PC-3 (cell line): ENCODE data around the gene PTMS. TPM values are rescaled to one million over a fixed set of nuclear protein-coding genes. Genes with fewer than 3 reads are reported as not detected.
A peak's percentile ranks its signal among the peaks of the same experiment; 100 is the strongest.

Source experiments
- ATAC-seq: fragments of 200-7000 bp; cut with Tn5 transposase; 2 replicates; pipeline ENCODE4 v1.9.1; 2020; ENCODE audit warnings: mild to moderate bottlenecking, moderate library complexity
- BruUV-seq: library from RNA; stranded (reverse); fragments of 400-500 nt; replicated peaks from 2 replicates; lab custom pipeline; 2021; lab: Mats Ljungman, UMichigan
- CTCF ChIA-PET: fragments of 300-600 bp; sonication (Branson Sonifier 250); formaldehyde crosslinking; loops from one replicate; lab custom pipeline; 2022; ENCODE audit warnings: antibody characterized with exemption; lab: Charles Lee
- POLR2A ChIA-PET: fragments of 300-600 bp; sonication (Branson Sonifier 250); formaldehyde crosslinking; loops from one replicate; lab custom pipeline; 2022; ENCODE audit warnings: antibody characterized with exemption; ENCODE audit not compliant: unreplicated experiment; lab: Charles Lee
- DNase-seq: peaks from one replicate; pipeline ENCODE4 v3.0.0-alpha.2; 2015
- H2AFZ ChIP-seq: fragments of 300-600 bp; sonication (generic); 2 replicates; pipeline ENCODE4 v1.6.0; 2016; ENCODE audit warnings: antibody characterized with exemption, low read length
- H3F3A ChIP-seq: fragments of 300-600 bp; sonication (generic); one replicate; pipeline ENCODE4 v1.6.0; 2017; ENCODE audit warnings: antibody characterized with exemption, low read length, control low read depth, mild to moderate bottlenecking; ENCODE audit not compliant: unreplicated experiment
- H3K27ac ChIP-seq: fragments of 300-600 bp; sonication (generic); 2 replicates; pipeline ENCODE4 v1.5.1; 2016; ENCODE audit warnings: mild to moderate bottlenecking, low read length
- H3K27me3 ChIP-seq: fragments of 300-600 bp; sonication (generic); 2 replicates; pipeline ENCODE4 v1.6.1; 2016; ENCODE audit warnings: low read length, mixed read lengths
- H3K36me3 ChIP-seq: fragments of 300-600 bp; sonication (generic); 2 replicates; pipeline ENCODE4 v1.6.1; 2016; ENCODE audit warnings: low read depth, mixed run types, low read length, mixed read lengths
- H3K4me1 ChIP-seq: fragments of 300-600 bp; sonication (generic); 2 replicates; pipeline ENCODE4 v1.5.1; 2016; ENCODE audit warnings: low read length; ENCODE audit not compliant: insufficient read depth
- H3K4me2 ChIP-seq: fragments of 300-600 bp; sonication (generic); 2 replicates; pipeline ENCODE4 v1.6.0; 2016; ENCODE audit warnings: low read length
- H3K4me3 ChIP-seq: fragments of 300-600 bp; sonication (generic); 2 replicates; pipeline ENCODE4 v1.5.1; 2016; ENCODE audit warnings: mild to moderate bottlenecking, low read length, mixed read lengths
- H3K79me2 ChIP-seq: fragments of 300-600 bp; sonication (generic); 2 replicates; pipeline ENCODE4 v1.6.1; 2017; ENCODE audit warnings: low read length, mixed read lengths
- H3K9ac ChIP-seq: fragments of 300-600 bp; sonication (generic); 2 replicates; pipeline ENCODE4 v1.6.0; 2016; ENCODE audit warnings: mild to moderate bottlenecking, low read length
- H3K9me2 ChIP-seq: fragments of 300-600 bp; sonication (generic); replicated peaks from 2 replicates; pipeline ENCODE4 v1.6.1; 2016; ENCODE audit warnings: mixed run types, low read length, mixed read lengths
- H3K9me3 ChIP-seq: fragments of 300-600 bp; sonication (generic); 2 replicates; pipeline ENCODE4 v1.6.1; 2016; ENCODE audit warnings: low read length, mixed read lengths
- H4K20me1 ChIP-seq: fragments of 300-600 bp; sonication (generic); 2 replicates; pipeline ENCODE4 v1.6.1; 2016; ENCODE audit warnings: low read length, mixed read lengths
- CTCF ChIP-seq: fragments of 300-600 bp; sonication (generic); conservative IDR thresholded peaks from 2 replicates; pipeline ENCODE4 v1.5.1; 2017; ENCODE audit warnings: antibody characterized with exemption, low read depth, mild to moderate bottlenecking, low read length
- EZH2 ChIP-seq: fragments of 300-600 bp; sonication (generic); IDR thresholded peaks from one replicate; pipeline ENCODE4 v1.6.1; 2017; ENCODE audit warnings: antibody characterized with exemption, mild to moderate bottlenecking, low read length; ENCODE audit not compliant: unreplicated experiment
- EZH2phosphoT487 ChIP-seq: fragments of 300-600 bp; sonication (generic); IDR thresholded peaks from 2 replicates; pipeline ENCODE4 v1.6.1; 2018; ENCODE audit warnings: mild to moderate bottlenecking, antibody characterized with exemption, low read length, borderline replicate concordance
- intact Hi-C: fragments of 100-400 bp; cut with micrococcal nuclease; formaldehyde crosslinking; loops from 2 replicates; pipeline ENCODE4 v1.9.0; 2023
- total RNA-seq: library from RNA; depleted of rRNA; stranded (reverse); fragments of >200 nt; gene quantifications from 2 replicates; pipeline ENCODE4 v1.2.3, GENCODE V29; 2014

Gene PTMS
- total RNA-seq, 1 experiment from 2014 or later: 46.4 TPM

- Histone ChIP-seq H3K4me3 (no peak overlapping the region), H3K36me3 (no peaks in the 10 kb centered on the region), H4K20me1 (no peaks in the 10 kb centered on the region), H3K27me3 (no peaks in the 10 kb centered on the region), H3K4me2 (no peak overlapping the region), H3K79me2 (no peaks in the 10 kb centered on the region), H3F3A (no peaks in the 10 kb centered on the region), H3K27ac (no peak overlapping the region), H3K9ac (no peak overlapping the region), H2AFZ (0 out of 2 replicates have a peak overlapping the region, but pooled peaks have one; percentile 34), H3K9me3 (no peaks in the 10 kb centered on the region), H3K4me1 (no peaks in the 10 kb centered on the region), H3K9me2 (no peaks in the 10 kb centered on the region)
- intact Hi-C loops: no loop called here
- no peak for TF ChIP-seq EZH2phosphoT487
- TF ChIP-seq CTCF: no peak
- TF ChIP-seq EZH2: no peak
- ChIA-PET POLR2A (no interaction called here), CTCF (no interaction called here)
- BruUV-seq: no TSS peak
- no peak for DNase-seq
- ATAC-seq: no peak
Measured at GRCh38 chr12:6791931-6792520, 25.9 kb downstream of the PTMS start.

- no peak for TF ChIP-seq EZH2
- TF ChIP-seq CTCF: no peak
- no peak for TF ChIP-seq EZH2phosphoT487
- ChIA-PET CTCF (no interaction called here), POLR2A (no interaction called here)
Measured at GRCh38 chr12:6792522-6793201, 26.5 kb downstream of the PTMS start.

GRCh38 chr12:6795088-6795487 lies 28.9 kb downstream of the PTMS start:
- Histone ChIP-seq H3K36me3 (no peaks in the 10 kb centered on the region), H3K27me3 (no peaks in the 10 kb centered on the region), H3K9ac (no peak overlapping the region), H3K9me3 (no peaks in the 10 kb centered on the region), H4K20me1 (no peaks in the 10 kb centered on the region), H3K4me1 (no peaks in the 10 kb centered on the region), H3K27ac (no peak overlapping the region), H2AFZ (no peak overlapping the region), H3F3A (no peaks in the 10 kb centered on the region), H3K4me3 (no peak overlapping the region), H3K79me2 (no peaks in the 10 kb centered on the region), H3K9me2 (no peaks in the 10 kb centered on the region), H3K4me2 (no peak overlapping the region)
- ChIA-PET POLR2A (no interaction called here), CTCF (no interaction called here)
- no peak for TF ChIP-seq EZH2
- no peak for TF ChIP-seq EZH2phosphoT487
- TF ChIP-seq CTCF: no peak
- no TSS peak for BruUV-seq
- DNase-seq (no peak), ATAC-seq (no peak)
- intact Hi-C loops: no loop called here

More at GRCh38 chr12:6792522-6793201, 26.5 kb downstream of the PTMS start:
- Histone ChIP-seq H3K9me2 (no peaks in the 10 kb centered on the region), H3K4me2 (no peak overlapping the region), H3K4me3 (no peak overlapping the region), H3F3A (no peaks in the 10 kb centered on the region), H3K27ac (no peak overlapping the region), H2AFZ (0 out of 2 replicates have a peak overlapping the region, but pooled peaks have one; percentile 34), H4K20me1 (no peaks in the 10 kb centered on the region), H3K27me3 (no peaks in the 10 kb centered on the region), H3K9me3 (no peaks in the 10 kb centered on the region), H3K4me1 (no peaks in the 10 kb centered on the region), H3K36me3 (no peaks in the 10 kb centered on the region), H3K79me2 (no peaks in the 10 kb centered on the region), H3K9ac (no peak overlapping the region)
- ATAC-seq (no peak), DNase-seq (no peak)
- intact Hi-C loops: no loop called here
- BruUV-seq: no TSS peak
